CD14-positive monocyte (primary cell): ENCODE results near the gene IL22. TPM values are rescaled to one million over a fixed set of nuclear protein-coding genes. Genes with fewer than 3 reads are reported as not detected.

Experiments used
- DNase-seq, 3 donors: peaks; one replicate each; pipeline ENCODE4 v3.0.0-alpha.2; 2011 to 2022
- H2AFZ ChIP-seq: 2 replicates; pipeline ENCODE4 v1.6.0; 2012; ENCODE audit warnings: mild to moderate bottlenecking, low read depth, low read length, inconsistent platforms; ENCODE audit not compliant: insufficient read depth, poor library complexity, severe bottlenecking
- H3K27ac ChIP-seq, 2 donors: 1 replicate in 1 of 2; 2 replicates in 1 of 2; pipeline ENCODE4 v1.5.1; 2012 to 2013; ENCODE audit warnings: low read length in 2 of 2, control low read depth in 1 of 2, inconsistent platforms in 1 of 2, low read depth in 1 of 2, mild to moderate bottlenecking in 1 of 2
- H3K27me3 ChIP-seq, 2 donors: one replicate each; pipeline versions ENCODE4 v1.6.0 to v1.6.1; 2011 to 2013; ENCODE audit warnings: low read length in 2 of 2; ENCODE audit not compliant: control insufficient read depth in 2 of 2, insufficient read depth in 2 of 2
- H3K36me3 ChIP-seq, 2 donors: replicated peaks in 1 of 2; 1 replicate in 1 of 2; 2 replicates in 1 of 2; pipeline versions ENCODE4 v1.5.1 to v1.6.1; 2012 to 2013; ENCODE audit warnings: low read length in 2 of 2, control low read depth in 1 of 2, inconsistent platforms in 1 of 2, mild to moderate bottlenecking in 1 of 2; ENCODE audit not compliant: insufficient read depth in 2 of 2, control insufficient read depth in 1 of 2
- H3K4me1 ChIP-seq, 2 donors: 1 replicate in 1 of 2; 2 replicates in 1 of 2; pipeline versions ENCODE4 v1.5.1 to v1.6.1; 2012 to 2013; ENCODE audit warnings: low read length in 2 of 2, control low read depth in 1 of 2, inconsistent platforms in 1 of 2, mild to moderate bottlenecking in 1 of 2, moderate library complexity in 1 of 2; ENCODE audit not compliant: insufficient read depth in 2 of 2, control insufficient read depth in 1 of 2
- H3K4me2 ChIP-seq: replicated peaks from 2 replicates; pipeline ENCODE3; 2012; ENCODE audit warnings: low read length, moderate library complexity, mild to moderate bottlenecking; ENCODE audit not compliant: poor library complexity, severe bottlenecking; ENCODE audit errors: extremely low read depth
- H3K4me3 ChIP-seq, 3 experiments: fragments of 200-600 bp in 1 of 3; sonication (generic) in 1 of 3; replicated peaks in 1 of 3; 1 replicate in 2 of 3; 2 replicates in 1 of 3; pipeline ENCODE4 v1.5.1; 2011 to 2013; ENCODE audit warnings: low read length in 3 of 3, mild to moderate bottlenecking in 3 of 3, control low read depth in 2 of 3, low read depth in 2 of 3, inconsistent platforms in 1 of 3, moderate library complexity in 1 of 3
- H3K79me2 ChIP-seq: 2 replicates; pipeline ENCODE4 v1.6.0; 2012; ENCODE audit warnings: mild to moderate bottlenecking, control low read depth, inconsistent platforms, low read length, moderate library complexity; ENCODE audit not compliant: insufficient read depth
- H3K9ac ChIP-seq: 2 replicates; pipeline ENCODE4 v1.6.0; 2017; ENCODE audit warnings: low read length, mild to moderate bottlenecking; ENCODE audit not compliant: insufficient read depth, poor library complexity, severe bottlenecking
- H3K9me3 ChIP-seq, 2 donors: replicated peaks in 1 of 2; 1 replicate in 1 of 2; 2 replicates in 1 of 2; pipeline versions ENCODE4 v1.5.1 to v1.6.1; 2012 to 2013; ENCODE audit warnings: low read length in 2 of 2, control low read depth in 1 of 2; ENCODE audit not compliant: control insufficient read depth in 1 of 2, insufficient read depth in 1 of 2
- H4K20me1 ChIP-seq: 2 replicates; pipeline ENCODE4 v1.6.0; 2012; ENCODE audit warnings: mild to moderate bottlenecking, low read length, control low read depth, moderate library complexity; ENCODE audit not compliant: insufficient read depth
- H3K27ac Mint-ChIP-seq, 7 donors: one replicate each; pipeline ENCODE4 v1.8.0; 2020; ENCODE audit warnings: mild to moderate bottlenecking in 7 of 7, mixed read lengths in 7 of 7, moderate library complexity in 6 of 7, inconsistent platforms in 2 of 7
- H3K27me3 Mint-ChIP-seq, 3 donors: one replicate each; pipeline ENCODE4 v1.8.0; 2021 to 2022; ENCODE audit warnings: low read depth in 3 of 3, mild to moderate bottlenecking in 3 of 3, mixed read lengths in 3 of 3, moderate library complexity in 3 of 3, inconsistent platforms in 1 of 3
- H3K36me3 Mint-ChIP-seq, 2 donors: one replicate each; pipeline ENCODE4 v1.8.0; 2020; ENCODE audit warnings: mixed read lengths in 2 of 2, inconsistent platforms in 1 of 2, mild to moderate bottlenecking in 1 of 2
- H3K4me1 Mint-ChIP-seq: one replicate; pipeline ENCODE4 v1.8.0; 2020; ENCODE audit warnings: mild to moderate bottlenecking, mixed read lengths
- H3K4me3 Mint-ChIP-seq, 2 donors: one replicate each; pipeline ENCODE4 v1.8.0; 2020; ENCODE audit warnings: mild to moderate bottlenecking in 2 of 2, mixed read lengths in 2 of 2, moderate library complexity in 1 of 2
- H3K9me3 Mint-ChIP-seq, 7 donors: one replicate each; pipeline ENCODE4 v1.8.0; 2020 to 2022; ENCODE audit warnings: mixed read lengths in 7 of 7, mild to moderate bottlenecking in 6 of 7, moderate library complexity in 6 of 7, inconsistent platforms in 2 of 7
- CTCF ChIP-seq: fragments of 200-600 bp; IDR thresholded peaks from one replicate; pipeline ENCODE4 v1.8.0; 2022; ENCODE audit warnings: antibody characterized with exemption, mild to moderate bottlenecking
- WGBS: methylation state at CpG from one replicate; pipeline ENCODE4 v1.1.5; 2013; ENCODE audit warnings: missing lambda C conversion rate; ENCODE audit not compliant: insufficient coverage; 5-methylcytosine and 5-hydroxymethylcytosine counted together
- intact Hi-C, 2 donors: fragments of 100-400 bp; cut with micrococcal nuclease; formaldehyde crosslinking; loops; one replicate each; pipeline versions ENCODE4 v1.15.0 to v1.15.1; 2023
- polyA plus RNA-seq, 3 donors: library from polyadenylated mRNA; depleted of rRNA in 1 of 3; unstranded in 2 of 3; stranded (reverse) in 1 of 3; fragments of 300-500 nt in 2 of 3; fragments of >200 nt in 1 of 3; fragmentation: Illumina TruSeq in 2 of 3; gene quantifications; 1 replicate in 2 of 3; 2 replicates in 1 of 3; pipeline ENCODE4 v1.2.3, GENCODE V29; 2012 to 2021

Gene IL22
- polyA plus RNA-seq, 3 donors = not detected

- intact Hi-C loops = no loop called here
- no peaks in the 10 kb centered on the region for H3K4me1 ChIP-seq
- no peak overlapping the region for H3K9ac ChIP-seq
- H3K9me3 ChIP-seq = no peaks in the 10 kb centered on the region
- no peaks in the 10 kb centered on the region for H3K79me2 ChIP-seq
- no peaks in the 10 kb centered on the region for H3K36me3 ChIP-seq
- H3K4me3 Mint-ChIP-seq = no peak overlapping the region
- DNase-seq = no peak
- H3K27me3 Mint-ChIP-seq = peaks cover 2 to 11% (median 5%) of the 10 kb centered on the region in 3 donors
- H3K27ac Mint-ChIP-seq = no peak overlapping the region
- H3K27me3 ChIP-seq = peaks cover 0 to under 1% of the 10 kb centered on the region in 2 donors
- no peak overlapping the region for H3K4me3 ChIP-seq
- H4K20me1 ChIP-seq = no peaks in the 10 kb centered on the region
- H3K27ac ChIP-seq = no peak overlapping the region
- peaks cover 0 to 5% (median 2%) of the 10 kb centered on the region in 7 donors for H3K9me3 Mint-ChIP-seq
- no peak for TF ChIP-seq CTCF
- no peak overlapping the region for H2AFZ ChIP-seq
- no peaks in the 10 kb centered on the region for H3K36me3 Mint-ChIP-seq
- no peak overlapping the region for H3K4me2 ChIP-seq
- H3K4me1 Mint-ChIP-seq = no peaks in the 10 kb centered on the region
Measured at GRCh38 chr12:68207276-68207675, 46.1 kb downstream of the IL22 start.

DNA sequence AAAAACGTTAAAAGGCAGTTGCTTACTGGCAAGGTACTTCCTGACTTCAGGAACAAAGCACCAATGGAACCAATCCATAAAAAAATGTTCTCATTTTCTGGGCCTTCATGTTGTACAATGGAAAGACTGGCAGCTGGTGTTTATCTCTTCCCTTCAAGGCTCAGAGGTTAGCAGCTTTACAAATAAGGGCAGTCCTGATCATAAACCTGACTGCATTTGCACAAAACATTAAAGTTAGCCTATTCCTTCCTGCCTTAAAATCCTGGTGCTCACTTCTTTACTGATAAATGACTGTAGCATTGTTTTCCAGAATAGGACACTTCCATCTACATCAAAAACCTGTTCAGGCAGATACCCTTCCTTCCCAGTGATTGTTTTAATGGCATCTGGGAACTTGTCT is 47.0 kb downstream of the IL22 start:
- Mint-ChIP-seq H3K27me3 (peaks cover 0 to 8% (median 0%) of the 10 kb centered on the region in 3 donors), H3K4me1 (no peaks in the 10 kb centered on the region), H3K4me3 (no peak overlapping the region), H3K27ac (no peak overlapping the region), H3K36me3 (no peaks in the 10 kb centered on the region), H3K9me3 (peaks cover 0 to 5% (median 2%) of the 10 kb centered on the region in 7 donors)
- TF ChIP-seq CTCF = no peak
- no peaks in the 10 kb centered on the region for H3K36me3 ChIP-seq
- H3K27me3 ChIP-seq = no peaks in the 10 kb centered on the region
- no peak for DNase-seq
- intact Hi-C loops = no loop called here
- H2AFZ ChIP-seq = no peak overlapping the region
- H3K79me2 ChIP-seq = no peaks in the 10 kb centered on the region
- WGBS = 23% methylated on average over 1 of the region's 1 CpG
- no peaks in the 10 kb centered on the region for H3K9me3 ChIP-seq
- no peaks in the 10 kb centered on the region for H4K20me1 ChIP-seq
- H3K4me2 ChIP-seq = no peak overlapping the region
- H3K4me1 ChIP-seq = no peaks in the 10 kb centered on the region
- H3K4me3 ChIP-seq = no peak overlapping the region
- H3K9ac ChIP-seq = no peak overlapping the region
- no peak overlapping the region for H3K27ac ChIP-seq
